Common myeloid progenitor, CD34-positive (primary cell): ENCODE data around the gene ZFR.
"Not testable (repeated sequence)": the region's sequence is repeated elsewhere in the genome, so short reads cannot be mapped to it uniquely, and the experiment has no call there.

Experiments used
- CTCF ChIA-PET: fragments of 350-600 bp; sonication (Branson Sonifier 250); formaldehyde crosslinking; loops from one replicate; lab custom pipeline; 2021; ENCODE audit warnings: antibody characterized with exemption; lab: Charles Lee
- POLR2A ChIA-PET: fragments of 350-600 bp; sonication (Branson Sonifier 250); formaldehyde crosslinking; loops from one replicate; lab custom pipeline; 2021; ENCODE audit warnings: antibody characterized with exemption; lab: Charles Lee
- DNase-seq, 3 donors: peaks; one replicate each; pipeline versions ENCODE4 v3.0.0 to v3.0.0-alpha.2; 2013
- H3K27ac ChIP-seq, 2 experiments: 1 replicate in 1 of 2; 2 replicates in 1 of 2; pipeline ENCODE4 v1.7.0; 2013; ENCODE audit warnings: inconsistent platforms in 2 of 2, low read length in 2 of 2, mild to moderate bottlenecking in 2 of 2, low read depth in 1 of 2, moderate library complexity in 1 of 2; ENCODE audit not compliant: severe bottlenecking in 2 of 2, insufficient read depth in 1 of 2, poor library complexity in 1 of 2
- H3K27me3 ChIP-seq, 5 experiments: replicated peaks in 2 of 5; 1 replicate in 3 of 5; 2 replicates in 2 of 5; pipeline versions ENCODE4 v1.6.1 to v1.7.0; 2013; ENCODE audit warnings: low read length in 4 of 5, mild to moderate bottlenecking in 2 of 5, moderate library complexity in 2 of 5, inconsistent platforms in 1 of 5; ENCODE audit not compliant: insufficient read depth in 5 of 5, control insufficient read depth in 4 of 5
- H3K36me3 ChIP-seq, 4 experiments: 1 replicate in 2 of 4; 2 replicates in 2 of 4; pipeline versions ENCODE4 v1.6.1 to v1.7.0; 2013; ENCODE audit warnings: low read length in 3 of 4, control low read depth in 1 of 4, mild to moderate bottlenecking in 1 of 4; ENCODE audit not compliant: control insufficient read depth in 4 of 4, insufficient read depth in 4 of 4
- H3K4me1 ChIP-seq, 4 experiments: 1 replicate in 3 of 4; 2 replicates in 1 of 4; pipeline versions ENCODE4 v1.6.1 to v1.7.1; 2013; ENCODE audit warnings: low read length in 3 of 4, mild to moderate bottlenecking in 3 of 4, control low read depth in 1 of 4, inconsistent platforms in 1 of 4, moderate library complexity in 1 of 4; ENCODE audit not compliant: control insufficient read depth in 4 of 4, insufficient read depth in 4 of 4; ENCODE audit errors: control extremely low read depth in 1 of 4
- H3K4me3 ChIP-seq, 7 experiments: 1 replicate in 4 of 7; 2 replicates in 3 of 7; pipeline versions ENCODE4 v1.5.1 to v1.7.0; 2013; ENCODE audit warnings: mild to moderate bottlenecking in 7 of 7, low read length in 6 of 7, moderate library complexity in 6 of 7, inconsistent platforms in 2 of 7, low read depth in 2 of 7, control low read depth in 1 of 7; ENCODE audit not compliant: insufficient read depth in 4 of 7, control insufficient read depth in 1 of 7; ENCODE audit errors: extremely low read depth in 1 of 7
- H3K9me3 ChIP-seq, 5 experiments: 1 replicate in 4 of 5; 2 replicates in 1 of 5; pipeline versions ENCODE4 v1.6.1 to v1.7.1; 2013; ENCODE audit warnings: low read length in 4 of 5, mild to moderate bottlenecking in 2 of 5, inconsistent platforms in 1 of 5, low read depth in 1 of 5, moderate library complexity in 1 of 5; ENCODE audit not compliant: control insufficient read depth in 4 of 5, insufficient read depth in 2 of 5; ENCODE audit errors: control extremely low read depth in 1 of 5
- WGBS: methylation state at CpG from one replicate; pipeline ENCODE4 v1.1.5; 2013; ENCODE audit not compliant: insufficient coverage; 5-methylcytosine and 5-hydroxymethylcytosine counted together

ZFR gene

GRCh38 chr5:32378966-32379365, 65.6 kb downstream of the ZFR start:
- ChIA-PET POLR2A (interaction anchor here (1.2 kb wide), 1 partner anchor 12 kb away, joined by 5 read pairs; no protein-coding TSS in a partner anchor), CTCF (interaction anchor here (0.8 to 1.4 kb wide), 5 partner anchors 11 to 29 kb away, joined by 3 to 5 read pairs (median 3); no protein-coding TSS in a partner anchor)
- WGBS, result 100% methylated on average over 1 of the region's 5 CpGs
- Histone ChIP-seq H3K4me3 (no peak overlapping the region), H3K9me3 (no peaks in the 10 kb centered on the region), H3K36me3 (peaks cover 12 to 48% (median 32%) of the 10 kb centered on the region in 4 experiments), H3K4me1 (peaks cover 0 to 11% (median 5%) of the 10 kb centered on the region in 4 experiments), H3K27me3 (no peaks in the 10 kb centered on the region), H3K27ac (no peak overlapping the region)
- DNase-seq, result no peak

GRCh38 chr5:32369542-32370155, 74.9 kb downstream of the ZFR start:
- whole genome bisulfite sequencing, result 100% methylated on average over 4 of the region's 8 CpGs

DNA sequence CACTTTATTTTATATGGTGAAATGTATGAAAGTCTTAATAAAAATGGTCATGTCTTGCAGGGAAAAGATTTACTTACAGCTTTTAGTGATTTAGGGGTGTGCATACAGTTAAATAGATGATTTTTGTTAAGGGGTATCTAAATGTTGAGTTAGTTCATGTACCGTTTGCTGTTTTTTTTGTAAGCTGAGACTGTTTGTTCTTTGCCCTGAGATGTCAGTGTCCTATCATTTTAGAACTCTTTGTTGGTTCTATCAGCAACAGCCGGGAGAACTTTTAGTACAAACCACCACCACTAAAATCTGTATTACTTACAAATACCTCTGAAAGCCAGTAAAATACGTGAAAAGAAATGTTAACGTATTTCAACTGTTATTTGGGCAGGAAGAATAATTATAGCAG, 75.5 kb downstream of the ZFR start:
- Histone ChIP-seq H3K27me3 (no peaks in the 10 kb centered on the region), H3K4me1 (no peaks in the 10 kb centered on the region), H3K36me3 (peaks cover 5 to 42% (median 31%) of the 10 kb centered on the region in 4 experiments), H3K9me3 (no peaks in the 10 kb centered on the region), H3K27ac (no peak overlapping the region), H3K4me3 (no peak overlapping the region)
- no CpG with 5 or more reads among the region's 4 CpGs for WGBS
- CTCF ChIA-PET, result interaction anchor here (1.7 kb wide), 1 partner anchor 11 kb away, joined by 5 read pairs; no protein-coding TSS in a partner anchor
- POLR2A ChIA-PET, result no interaction called here
- no peak for DNase-seq

More at GRCh38 chr5:32369542-32370155, 74.9 kb downstream of the ZFR start:
- CTCF ChIA-PET, result no interaction called here
- POLR2A ChIA-PET, result no interaction called here
- DNase-seq, result no peak
- H3K9me3 ChIP-seq, result no peaks in the 10 kb centered on the region
- H3K27ac ChIP-seq, result no peak overlapping the region
- H3K36me3 ChIP-seq, result peaks cover 5 to 44% (median 26%) of the 10 kb centered on the region in 4 experiments
- no peaks in the 10 kb centered on the region for H3K27me3 ChIP-seq
- H3K4me1 ChIP-seq, result no peaks in the 10 kb centered on the region
- no peak overlapping the region for H3K4me3 ChIP-seq

DNA sequence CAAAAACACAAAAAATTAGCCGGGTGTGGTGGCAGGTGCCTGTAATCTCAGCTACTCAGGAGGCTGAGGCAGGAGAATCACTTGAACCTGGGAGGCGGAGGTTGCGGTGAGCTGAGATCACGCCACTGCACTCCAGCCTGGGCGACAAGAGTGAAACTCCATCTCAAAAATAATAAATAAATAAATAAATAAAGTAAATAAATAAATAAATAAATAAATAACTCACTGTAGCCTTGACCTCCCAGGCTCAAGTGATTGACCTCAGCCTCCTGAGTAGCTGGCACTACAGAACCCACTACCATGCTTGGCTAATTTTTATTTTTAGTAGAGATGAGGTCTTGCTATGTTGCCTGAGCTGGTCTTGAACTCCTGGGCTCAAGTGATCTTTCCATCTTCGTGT, 77.3 kb downstream of the ZFR start:
- DNase-seq, H3K9me3 ChIP-seq, H3K4me3 ChIP-seq, H3K4me1 ChIP-seq, H3K27ac ChIP-seq, POLR2A ChIA-PET, H3K27me3 ChIP-seq: not testable (repeated sequence)
- CTCF ChIA-PET, result interaction anchor here (0.9 to 1.7 kb wide), 3 partner anchors 12 to 121 kb away, joined by 3 to 5 read pairs (median 3); no protein-coding TSS in a partner anchor
- 100% methylated on average over 1 of the region's 6 CpGs for WGBS
- H3K36me3 ChIP-seq, result peaks cover 9 to 47% (median 31%) of the 10 kb centered on the region in 4 experiments

- H3K27ac ChIP-seq, result no peak overlapping the region
- no peak for DNase-seq
- no peaks in the 10 kb centered on the region for H3K9me3 ChIP-seq
- H3K4me3 ChIP-seq, result no peak overlapping the region
- peaks cover 7 to 46% (median 29%) of the 10 kb centered on the region in 4 experiments for H3K36me3 ChIP-seq
- no peaks in the 10 kb centered on the region for H3K4me1 ChIP-seq
- WGBS, result 100% methylated on average over 4 of the region's 5 CpGs
- ChIA-PET CTCF (interaction anchor here (0.7 to 1.4 kb wide), 6 partner anchors 9 to 134 kb away, joined by 3 read pairs; no protein-coding TSS in a partner anchor), POLR2A (no interaction called here)
- no peaks in the 10 kb centered on the region for H3K27me3 ChIP-seq
Observed at GRCh38 chr5:32365623-32366022, 78.9 kb downstream of the ZFR start.

GRCh38 chr5:32363030-32363429, 81.5 kb downstream of the ZFR start:
- Histone ChIP-seq H3K27me3 (no peaks in the 10 kb centered on the region), H3K9me3 (no peaks in the 10 kb centered on the region), H3K4me1 (no peaks in the 10 kb centered on the region), H3K4me3 (no peak overlapping the region), H3K36me3 (peaks cover 11 to 50% (median 41%) of the 10 kb centered on the region in 4 experiments), H3K27ac (no peak overlapping the region)
- ChIA-PET CTCF (interaction anchor here (1.1 kb wide), 1 partner anchor 18 kb away, joined by 5 read pairs; no protein-coding TSS in a partner anchor), POLR2A (no interaction called here)
- no peak for DNase-seq

GRCh38 chr5:32362527-32362926, 82.0 kb downstream of the ZFR start:
- peaks cover 0 to 1% (median 0%) of the 10 kb centered on the region in 4 experiments for H3K4me1 ChIP-seq
- H3K4me3 ChIP-seq, result no peak overlapping the region
- no peak for DNase-seq
- H3K9me3 ChIP-seq, result no peaks in the 10 kb centered on the region
- 100% methylated on average over 1 of the region's 4 CpGs for WGBS
- peaks cover 11 to 53% (median 42%) of the 10 kb centered on the region in 4 experiments for H3K36me3 ChIP-seq
- ChIA-PET CTCF (no interaction called here), POLR2A (no interaction called here)
- no peaks in the 10 kb centered on the region for H3K27me3 ChIP-seq
- H3K27ac ChIP-seq, result no peak overlapping the region
